RWPE1 (cell line): Measurements from ENCODE around the gene ARAP2.

Experiments used
- CTCF ChIA-PET: fragments of 350-600 bp; sonication (Branson Sonifier 250); formaldehyde crosslinking; extraction: SDS; loops from one replicate; lab custom pipeline; 2021; lab: Yijun Ruan, JAX
- POLR2A ChIA-PET: fragments of 400-600 bp; formaldehyde crosslinking; extraction: SDS; loops from one replicate; lab custom pipeline; 2020; ENCODE audit warnings: antibody characterized with exemption; ENCODE audit not compliant: low non-redundant PET; lab: Yijun Ruan, JAX
- DNase-seq: peaks from one replicate; pipeline ENCODE4 v3.0.0; 2012; ENCODE audit warnings: low spot score
- H3K27ac ChIP-seq: fragments of 450-650 bp; 2 replicates; pipeline ENCODE4 v1.5.1; 2017
- TF ChIP-seq, protein P1 (sequence below): fragments of 450-650 bp; conservative IDR thresholded peaks from 2 replicates; pipeline ENCODE4 v1.5.1; 2017; ENCODE audit warnings: low read depth, mild to moderate bottlenecking

The ARAP2 gene

DNA sequence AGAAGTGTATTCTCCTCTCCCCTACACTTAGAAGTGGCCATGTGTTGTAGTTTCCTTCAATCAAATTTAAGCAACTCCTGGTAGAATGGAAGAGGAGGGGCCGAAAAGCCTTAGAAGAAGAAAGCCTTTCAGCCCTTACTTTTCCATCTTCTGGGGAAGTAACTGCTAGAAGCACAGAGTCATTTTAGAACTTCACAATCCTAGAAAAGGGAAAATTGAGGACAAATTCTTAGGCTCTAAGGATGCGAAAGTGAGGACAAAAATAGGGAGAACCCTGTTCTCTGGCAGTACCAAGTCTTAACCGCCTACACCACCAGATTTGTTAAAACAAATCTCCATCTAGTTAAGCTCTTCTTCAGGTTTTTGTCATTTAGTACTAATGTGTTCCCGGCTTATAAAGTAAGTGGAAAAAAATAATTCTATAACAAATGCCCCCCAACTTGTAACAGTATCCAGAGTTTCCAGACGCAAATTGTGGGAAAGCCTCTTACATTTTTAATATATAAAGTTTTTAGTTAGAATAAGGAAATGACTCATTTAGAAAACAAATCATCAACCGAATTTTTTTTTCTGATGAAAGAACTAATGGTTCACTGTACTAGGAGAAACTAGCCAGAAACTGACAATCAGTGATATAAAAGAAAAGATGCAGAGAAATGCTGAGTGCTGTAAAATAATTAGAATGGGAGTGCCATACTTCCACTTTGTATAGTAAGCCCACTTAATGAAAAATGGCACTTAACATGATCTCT lies 76.0 kb downstream of the ARAP2 start:
- TF ChIP-seq, protein P1, sequence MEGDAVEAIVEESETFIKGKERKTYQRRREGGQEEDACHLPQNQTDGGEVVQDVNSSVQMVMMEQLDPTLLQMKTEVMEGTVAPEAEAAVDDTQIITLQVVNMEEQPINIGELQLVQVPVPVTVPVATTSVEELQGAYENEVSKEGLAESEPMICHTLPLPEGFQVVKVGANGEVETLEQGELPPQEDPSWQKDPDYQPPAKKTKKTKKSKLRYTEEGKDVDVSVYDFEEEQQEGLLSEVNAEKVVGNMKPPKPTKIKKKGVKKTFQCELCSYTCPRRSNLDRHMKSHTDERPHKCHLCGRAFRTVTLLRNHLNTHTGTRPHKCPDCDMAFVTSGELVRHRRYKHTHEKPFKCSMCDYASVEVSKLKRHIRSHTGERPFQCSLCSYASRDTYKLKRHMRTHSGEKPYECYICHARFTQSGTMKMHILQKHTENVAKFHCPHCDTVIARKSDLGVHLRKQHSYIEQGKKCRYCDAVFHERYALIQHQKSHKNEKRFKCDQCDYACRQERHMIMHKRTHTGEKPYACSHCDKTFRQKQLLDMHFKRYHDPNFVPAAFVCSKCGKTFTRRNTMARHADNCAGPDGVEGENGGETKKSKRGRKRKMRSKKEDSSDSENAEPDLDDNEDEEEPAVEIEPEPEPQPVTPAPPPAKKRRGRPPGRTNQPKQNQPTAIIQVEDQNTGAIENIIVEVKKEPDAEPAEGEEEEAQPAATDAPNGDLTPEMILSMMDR: no peak
- CTCF ChIA-PET: no interaction called here
- DNase-seq: no peak
- POLR2A ChIA-PET: no interaction called here
- no peak overlapping the region for H3K27ac ChIP-seq

GRCh38 chr4:36165631-36166005 lies 78.7 kb downstream of the ARAP2 start:
- H3K27ac ChIP-seq: no peak overlapping the region
- no peak for DNase-seq
- ChIA-PET CTCF (no interaction called here), POLR2A (no interaction called here)
- TF ChIP-seq, protein P1: no peak

- CTCF ChIA-PET: interaction anchor here (1.1 kb wide), 1 partner anchor 36 kb away, joined by 3 read pairs; no protein-coding TSS in a partner anchor
- POLR2A ChIA-PET: no interaction called here
- no peak overlapping the region for H3K27ac ChIP-seq
- no peak for DNase-seq
- TF ChIP-seq, protein P1: no peak
Measured at GRCh38 chr4:36164900-36165630, 79.2 kb downstream of the ARAP2 start.

DNA sequence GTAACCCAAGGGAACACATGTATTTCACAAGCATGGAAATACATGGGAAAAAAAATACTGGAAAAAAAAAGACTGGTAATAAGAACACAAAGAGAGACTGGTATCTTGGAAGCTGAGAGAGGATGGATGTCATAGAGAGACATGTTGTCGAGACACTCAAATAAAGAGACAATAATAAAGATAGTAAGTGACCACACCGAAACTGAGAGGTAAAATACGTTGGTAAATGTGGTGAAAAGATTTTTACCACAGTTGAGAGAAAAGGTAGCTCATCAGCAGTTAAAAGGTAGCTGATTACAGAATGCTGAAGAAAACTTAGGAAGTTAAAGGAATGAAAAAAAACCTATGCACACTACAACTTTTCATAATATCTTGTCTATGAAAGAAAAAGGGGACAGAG lies 81.1 kb downstream of the ARAP2 start:
- ChIA-PET CTCF (interaction anchor here (0.5 kb wide), 1 partner anchor 29 kb away, joined by 3 read pairs; no protein-coding TSS in a partner anchor), POLR2A (no interaction called here)
- DNase-seq: no peak
- TF ChIP-seq, protein P1: no peak
- no peak overlapping the region for H3K27ac ChIP-seq

- no peak overlapping the region for H3K27ac ChIP-seq
- ChIA-PET CTCF (interaction anchor here (0.7 kb wide), 1 partner anchor 99 kb away, joined by 3 read pairs; no protein-coding TSS in a partner anchor), POLR2A (no interaction called here)
- TF ChIP-seq, protein P1: no peak
- no peak for DNase-seq
Measured at GRCh38 chr4:36159208-36159607, 85.1 kb downstream of the ARAP2 start.

DNA sequence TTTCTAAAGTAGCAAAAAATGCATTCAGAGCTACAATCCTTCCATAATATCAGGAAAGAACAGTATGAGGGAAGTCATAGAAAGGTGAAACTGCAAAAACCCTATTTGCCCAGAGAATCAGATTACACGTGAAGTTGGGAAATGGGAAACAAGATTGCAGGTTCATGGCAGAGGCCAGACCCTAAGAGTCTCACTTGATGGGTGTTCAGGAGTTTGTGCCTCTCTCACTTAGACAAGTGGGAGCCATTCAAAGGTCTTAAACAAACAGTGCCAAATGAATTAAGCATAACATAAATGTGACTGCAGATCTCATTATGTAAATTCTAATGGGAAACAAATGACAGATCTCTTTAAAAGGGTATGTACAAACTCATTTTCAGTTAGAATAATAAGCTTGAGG lies 91.6 kb downstream of the ARAP2 start:
- H3K27ac ChIP-seq: no peak overlapping the region
- ChIA-PET POLR2A (no interaction called here), CTCF (no interaction called here)
- TF ChIP-seq, protein P1: no peak
- DNase-seq: no peak
